Activated CD4-positive, alpha-beta T cell treated with anti-CD3 and anti-CD28 coated beads, Interleukin-2, amount 50 U/mL, for 24 hours (primary cell): ENCODE results near the gene LAMB2.
A peak's percentile ranks its signal among the peaks of the same experiment; 100 is the strongest.

Experiments
- DNase-seq, 2 donors: peaks; one replicate each; pipeline ENCODE4 v3.0.0-alpha.2; 2020; ENCODE audit warnings: low read depth in 1 of 2, low spot score in 1 of 2

The LAMB2 gene

GRCh38 chr3:49161808-49162530, 29.1 kb upstream of the LAMB2 start:
- DNase-seq = no peak

GRCh38 chr3:49161197-49161596, 28.3 kb upstream of the LAMB2 start:
- no peak for DNase-seq

- no peak for DNase-seq
Observed at GRCh38 chr3:49158792-49159191, 25.9 kb upstream of the LAMB2 start.

GRCh38 chr3:49158103-49158709, 25.4 kb upstream of the LAMB2 start:
- peak; percentile 21 to 41 for DNase-seq

GRCh38 chr3:49157289-49157688, 24.4 kb upstream of the LAMB2 start:
- no peak for DNase-seq

- DNase-seq = no peak
Observed at GRCh38 chr3:49153349-49153912, 20.6 kb upstream of the LAMB2 start.

GRCh38 chr3:49151610-49152009, 18.8 kb upstream of the LAMB2 start:
- no peak for DNase-seq

- DNase-seq = no peak
Observed at GRCh38 chr3:49148159-49148558, 15.3 kb upstream of the LAMB2 start.

- DNase-seq = no peak
Observed at GRCh38 chr3:49140080-49140479, 7.2 kb upstream of the LAMB2 start.

GRCh38 chr3:49135499-49135898, 2.6 kb upstream of the LAMB2 start:
- DNase-seq = no peak

- DNase-seq = no peak
Observed at GRCh38 chr3:49134471-49135265, 1.8 kb upstream of the LAMB2 start.

- no peak for DNase-seq
Observed at GRCh38 chr3:49133226-49133951, 539 bp upstream of the LAMB2 start.

- no peak for DNase-seq
Observed at GRCh38 chr3:49132073-49132436, 795 bp downstream of the LAMB2 start.

GRCh38 chr3:49131576-49131975, 1.3 kb downstream of the LAMB2 start:
- no peak for DNase-seq

GRCh38 chr3:49131040-49131439, 1.8 kb downstream of the LAMB2 start:
- DNase-seq = no peak

GRCh38 chr3:49124991-49125670, 7.7 kb downstream of the LAMB2 start:
- DNase-seq = no peak

GRCh38 chr3:49124203-49124602, 8.6 kb downstream of the LAMB2 start:
- no peak for DNase-seq

- no peak for DNase-seq
Observed at GRCh38 chr3:49123687-49124086, 9.2 kb downstream of the LAMB2 start.

GRCh38 chr3:49122886-49123545, 9.8 kb downstream of the LAMB2 start:
- no peak for DNase-seq

GRCh38 chr3:49122451-49122850, 10.4 kb downstream of the LAMB2 start:
- no peak for DNase-seq
